AG04450 (cell line): ENCODE results near the gene ADAMTS6. TPM values are rescaled to one million over a fixed set of nuclear protein-coding genes. Genes with fewer than 3 reads are reported as not detected.

ENCODE experiments used
- CTCF ChIA-PET: fragments of 300-600, 350-600 bp; formaldehyde crosslinking; extraction: SDS; loops from one replicate; lab custom pipeline; 2022; ENCODE audit warnings: antibody characterized with exemption, inconsistent platforms; lab: Charles Lee
- POLR2A ChIA-PET: fragments of 350-600 bp; formaldehyde crosslinking; extraction: SDS; loops from one replicate; lab custom pipeline; 2021; ENCODE audit warnings: antibody characterized with exemption, inconsistent platforms; lab: Yijun Ruan, JAX
- DNase-seq: peaks from one replicate; pipeline ENCODE4 v3.0.0-alpha.2; 2011; ENCODE audit warnings: low read depth, low spot score
- H3K27ac ChIP-seq: one replicate; pipeline ENCODE4 v1.5.1; 2012; ENCODE audit warnings: low read depth, low read length, control low read depth
- H3K27me3 ChIP-seq: one replicate; pipeline ENCODE4 v1.6.0; 2012; ENCODE audit warnings: low read length; ENCODE audit not compliant: control insufficient read depth, insufficient read depth
- H3K4me3 ChIP-seq: 2 replicates; pipeline ENCODE4 v1.5.1; 2011; ENCODE audit warnings: mild to moderate bottlenecking, low read depth, low read length, control low read depth
- H3K9me3 ChIP-seq: 2 replicates; pipeline ENCODE4 v1.5.1; 2012; ENCODE audit warnings: low read length; ENCODE audit not compliant: control insufficient read depth, insufficient read depth
- polyA plus RNA-seq: library from polyadenylated mRNA; depleted of rRNA; stranded (reverse); fragments of >200 nt; gene quantifications from 2 replicates; pipeline ENCODE4 v1.2.3, GENCODE V29; 2011; rRNA removed
- small RNA-seq: library from RNA; depleted of rRNA; stranded (forward); fragments of <200 nt; gene quantifications from one replicate; pipeline ENCODE3, GENCODE V24; 2012; ENCODE audit warnings: low read depth; ENCODE audit not compliant: insufficient read length
- TF ChIP-seq, protein P1 (sequence below): IDR thresholded peaks from 2 replicates; pipeline ENCODE4 v1.5.1; 2011; ENCODE audit warnings: low read depth, low read length, control low read depth, inconsistent platforms

Gene ADAMTS6
- polyA plus RNA-seq, 1 experiment = 22.5 TPM

GRCh38 chr5:65100911-65101631 is 380.6 kb downstream of the ADAMTS6 start:
- no peaks in the 10 kb centered on the region; the same call in 1 of the 2 replicates for H3K9me3 ChIP-seq
- H3K27ac ChIP-seq = peak overlapping the region; percentile 92
- POLR2A ChIA-PET = interaction anchor here (1.5 kb wide), 1 partner anchor 25 kb away, joined by 3 read pairs; no protein-coding TSS in a partner anchor
- no peak overlapping the region for H3K4me3 ChIP-seq
- CTCF ChIA-PET = interaction anchor here (0.7 to 4.0 kb wide), 20 partner anchors 12 to 467 kb away, joined by 3 to 37 read pairs (median 3); no protein-coding TSS in a partner anchor
- H3K27me3 ChIP-seq = no peaks in the 10 kb centered on the region
- DNase-seq = peak; percentile 72
- TF ChIP-seq, protein P1, sequence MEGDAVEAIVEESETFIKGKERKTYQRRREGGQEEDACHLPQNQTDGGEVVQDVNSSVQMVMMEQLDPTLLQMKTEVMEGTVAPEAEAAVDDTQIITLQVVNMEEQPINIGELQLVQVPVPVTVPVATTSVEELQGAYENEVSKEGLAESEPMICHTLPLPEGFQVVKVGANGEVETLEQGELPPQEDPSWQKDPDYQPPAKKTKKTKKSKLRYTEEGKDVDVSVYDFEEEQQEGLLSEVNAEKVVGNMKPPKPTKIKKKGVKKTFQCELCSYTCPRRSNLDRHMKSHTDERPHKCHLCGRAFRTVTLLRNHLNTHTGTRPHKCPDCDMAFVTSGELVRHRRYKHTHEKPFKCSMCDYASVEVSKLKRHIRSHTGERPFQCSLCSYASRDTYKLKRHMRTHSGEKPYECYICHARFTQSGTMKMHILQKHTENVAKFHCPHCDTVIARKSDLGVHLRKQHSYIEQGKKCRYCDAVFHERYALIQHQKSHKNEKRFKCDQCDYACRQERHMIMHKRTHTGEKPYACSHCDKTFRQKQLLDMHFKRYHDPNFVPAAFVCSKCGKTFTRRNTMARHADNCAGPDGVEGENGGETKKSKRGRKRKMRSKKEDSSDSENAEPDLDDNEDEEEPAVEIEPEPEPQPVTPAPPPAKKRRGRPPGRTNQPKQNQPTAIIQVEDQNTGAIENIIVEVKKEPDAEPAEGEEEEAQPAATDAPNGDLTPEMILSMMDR = peak; percentile 89

Small RNA genes lying within 50 kb of the gene (small RNA-seq; reads per million reads assigned to genes)
- not detected for gene RF00019

Other genes starting within 250 kb of the ADAMTS6 start
- 4.2 and 6.4 TPM in 2 replicates for gene CENPK, start 81.2 kb upstream of the ADAMTS6 start, polyA plus RNA-seq
- gene PPWD1, start 81.4 kb upstream of the ADAMTS6 start, polyA plus RNA-seq = 13.2 and 14.1 TPM in 2 replicates
- 12.6 and 13.8 TPM in 2 replicates for gene TRIM23, start 142.4 kb upstream of the ADAMTS6 start, polyA plus RNA-seq
- gene SHLD3, start 143.1 kb upstream of the ADAMTS6 start, polyA plus RNA-seq = 2.2 and 3.8 TPM in 2 replicates
- 21.1 and 26.5 TPM in 2 replicates for gene TRAPPC13, start 143.1 kb upstream of the ADAMTS6 start, polyA plus RNA-seq
- 11.2 and 15.2 TPM in 2 replicates for gene SGTB, start 240.2 kb upstream of the ADAMTS6 start, polyA plus RNA-seq
- 24.2 and 28.8 TPM in 2 replicates for gene NLN, start 240.3 kb upstream of the ADAMTS6 start, polyA plus RNA-seq